ENCODE measurements around the gene ARID3A. TPM values are rescaled to one million over a fixed set of nuclear protein-coding genes. Genes with fewer than 3 reads are reported as not detected.
A peak's percentile ranks its signal among the peaks of the same experiment; 100 is the strongest.

The ARID3A gene
- total RNA-seq, 2 donors from 2014 or later = 121 to 124 TPM

DNA sequence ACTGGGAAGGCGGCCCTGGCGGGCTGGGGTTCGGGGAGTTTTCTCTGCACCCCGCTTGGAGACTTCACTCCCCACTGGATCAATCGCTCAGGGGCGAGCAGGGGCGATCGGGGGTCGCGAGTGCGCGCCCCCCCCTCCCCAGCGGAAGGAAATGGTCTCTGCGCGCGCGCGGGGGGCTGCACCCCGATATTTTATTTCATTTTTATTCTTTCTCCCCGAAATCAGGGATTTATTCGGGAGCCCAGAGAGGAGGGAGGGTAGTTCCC, 421 bp downstream of the ARID3A start:
- Mint-ChIP-seq H3K36me3 (ENCODE audit: low read depth) (peaks cover 21% of the 10 kb centered on the region), H3K27ac (no peak overlapping the region), H3K9me3 (no peaks in the 10 kb centered on the region), H3K4me3 (peak overlapping the region; percentile 71), H3K27me3 (ENCODE audit: insufficient read depth) (peaks cover 8% of the 10 kb centered on the region), H3K4me1 (no peaks in the 10 kb centered on the region)
- H3K4me1 ChIP-seq (ENCODE audit: control insufficient read depth, insufficient read depth, low read length) = no peaks in the 10 kb centered on the region
- peak overlapping the region; percentile 93 for H3K9ac ChIP-seq (ENCODE audit: extremely low read depth, low read length, poor library complexity, severe bottlenecking)
- peaks cover 3% of the 10 kb centered on the region for H3K27me3 ChIP-seq (ENCODE audit: control insufficient read depth, insufficient read depth, low read length, poor library complexity, severe bottlenecking)
- WGBS, 2 experiments (ENCODE audit: insufficient coverage in 1 of 2, insufficient read length in 1 of 2) = 2% methylated on average over 21 of the region's 21 CpGs; no CpG with 5 or more reads in 1 of the 2 experiments
- no peaks in the 10 kb centered on the region for H3K9me3 ChIP-seq (ENCODE audit: control insufficient read depth, low read length)
- TF ChIP-seq, protein P1, sequence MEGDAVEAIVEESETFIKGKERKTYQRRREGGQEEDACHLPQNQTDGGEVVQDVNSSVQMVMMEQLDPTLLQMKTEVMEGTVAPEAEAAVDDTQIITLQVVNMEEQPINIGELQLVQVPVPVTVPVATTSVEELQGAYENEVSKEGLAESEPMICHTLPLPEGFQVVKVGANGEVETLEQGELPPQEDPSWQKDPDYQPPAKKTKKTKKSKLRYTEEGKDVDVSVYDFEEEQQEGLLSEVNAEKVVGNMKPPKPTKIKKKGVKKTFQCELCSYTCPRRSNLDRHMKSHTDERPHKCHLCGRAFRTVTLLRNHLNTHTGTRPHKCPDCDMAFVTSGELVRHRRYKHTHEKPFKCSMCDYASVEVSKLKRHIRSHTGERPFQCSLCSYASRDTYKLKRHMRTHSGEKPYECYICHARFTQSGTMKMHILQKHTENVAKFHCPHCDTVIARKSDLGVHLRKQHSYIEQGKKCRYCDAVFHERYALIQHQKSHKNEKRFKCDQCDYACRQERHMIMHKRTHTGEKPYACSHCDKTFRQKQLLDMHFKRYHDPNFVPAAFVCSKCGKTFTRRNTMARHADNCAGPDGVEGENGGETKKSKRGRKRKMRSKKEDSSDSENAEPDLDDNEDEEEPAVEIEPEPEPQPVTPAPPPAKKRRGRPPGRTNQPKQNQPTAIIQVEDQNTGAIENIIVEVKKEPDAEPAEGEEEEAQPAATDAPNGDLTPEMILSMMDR (conservative IDR thresholded peaks at IDR 0.05) = no peak
- no peak overlapping the region for H3K27ac ChIP-seq (ENCODE audit: low read depth, low read length)
- H3K36me3 ChIP-seq (ENCODE audit: control insufficient read depth, insufficient read depth, low read length) = peaks cover 6% of the 10 kb centered on the region
- no peak for DNase-seq
- H3K4me3 ChIP-seq (ENCODE audit: low read length) = peak overlapping the region; percentile 84

DNA sequence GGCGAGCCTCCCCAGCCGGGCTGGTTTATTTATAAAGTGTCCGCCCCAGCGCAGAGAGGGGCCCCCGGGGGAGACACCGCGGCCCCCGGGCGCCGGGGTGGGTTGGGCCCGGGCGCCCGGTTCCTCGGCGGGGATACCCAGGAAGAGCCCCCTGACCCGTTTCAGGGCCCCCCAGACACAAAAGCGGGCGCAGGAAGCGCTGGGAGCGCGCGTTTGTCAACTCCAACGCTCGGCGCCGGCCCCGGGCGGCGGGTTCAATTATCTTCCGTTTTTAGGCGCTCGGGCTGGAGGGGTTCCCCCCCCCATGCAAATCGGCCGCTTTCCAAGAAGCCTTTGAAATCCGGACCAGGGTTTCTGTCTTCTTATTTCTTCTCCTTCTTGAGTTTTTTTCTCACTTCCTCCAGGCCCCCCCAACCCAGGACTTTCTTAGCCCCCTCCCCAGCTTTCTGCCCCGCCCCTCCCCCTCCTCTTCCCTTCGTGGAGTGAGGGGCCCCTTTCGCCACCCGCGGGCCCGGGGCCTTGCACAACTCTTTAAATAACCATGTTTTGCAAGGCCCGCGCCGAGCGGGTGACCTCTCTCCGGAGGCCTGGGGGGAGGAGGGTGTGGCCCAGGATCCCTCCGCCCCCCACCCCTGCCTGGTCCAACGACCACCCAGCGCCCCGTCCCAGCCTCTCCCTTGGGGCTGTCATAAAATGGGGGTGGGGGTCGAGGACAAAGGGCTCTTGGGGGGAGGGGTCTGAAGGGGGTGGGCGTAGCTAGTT, 935 bp downstream of the ARID3A start:
- peak overlapping the region; percentile 84 for H3K4me3 ChIP-seq (ENCODE audit: low read length)
- H3K4me1 Mint-ChIP-seq = no peaks in the 10 kb centered on the region
- no peaks in the 10 kb centered on the region for H3K4me1 ChIP-seq (ENCODE audit: control insufficient read depth, insufficient read depth, low read length)
- no peaks in the 10 kb centered on the region for H3K9me3 ChIP-seq (ENCODE audit: control insufficient read depth, low read length)
- no peaks in the 10 kb centered on the region for H3K9me3 Mint-ChIP-seq
- peak overlapping the region; percentile 89 for H3K27ac Mint-ChIP-seq
- 0% methylated on average over 20 to 45 of the region's 52 CpGs for WGBS, 2 experiments (ENCODE audit: insufficient coverage in 1 of 2, insufficient read length in 1 of 2)
- peaks cover 6% of the 10 kb centered on the region for H3K36me3 ChIP-seq (ENCODE audit: control insufficient read depth, insufficient read depth, low read length)
- TF ChIP-seq, protein P1 (conservative IDR thresholded peaks at IDR 0.05) = no peak
- H3K4me3 Mint-ChIP-seq = peak overlapping the region; percentile 71
- peak overlapping the region; percentile 93 for H3K9ac ChIP-seq (ENCODE audit: extremely low read depth, low read length, poor library complexity, severe bottlenecking)
- no peaks in the 10 kb centered on the region for H3K27me3 ChIP-seq (ENCODE audit: control insufficient read depth, insufficient read depth, low read length, poor library complexity, severe bottlenecking)
- DNase-seq = peak; percentile 80
- H3K27ac ChIP-seq (ENCODE audit: low read depth, low read length) = peak overlapping the region; percentile 11
- H3K36me3 Mint-ChIP-seq (ENCODE audit: low read depth) = peaks cover 24% of the 10 kb centered on the region
- peaks cover 4% of the 10 kb centered on the region for H3K27me3 Mint-ChIP-seq (ENCODE audit: insufficient read depth)

DNA sequence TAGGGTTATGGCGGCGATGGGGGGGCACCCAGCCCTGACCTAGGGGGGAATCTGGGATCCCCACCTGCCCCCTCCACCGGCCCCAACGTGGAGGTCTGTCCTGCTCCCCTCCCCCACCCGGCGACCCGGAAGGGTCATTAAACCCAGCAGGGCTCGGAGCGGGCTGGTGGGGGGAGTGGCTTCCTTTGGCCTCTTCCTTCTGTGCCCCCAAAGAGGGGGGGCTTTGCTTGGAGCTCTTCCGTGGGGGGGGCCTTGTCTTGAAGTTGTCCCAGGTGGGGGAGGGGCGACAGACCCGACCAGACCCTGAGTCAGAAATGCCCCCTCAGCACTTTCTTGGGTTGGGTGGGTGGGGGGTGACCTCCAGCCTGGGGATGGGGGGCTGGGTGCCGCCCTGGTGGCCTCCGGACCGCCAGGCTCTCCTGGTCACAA, 1.5 kb downstream of the ARID3A start:
- Histone ChIP-seq H3K36me3 (ENCODE audit: control insufficient read depth, insufficient read depth, low read length) (peaks cover 9% of the 10 kb centered on the region), H3K9me3 (ENCODE audit: control insufficient read depth, low read length) (no peaks in the 10 kb centered on the region), H3K27ac (ENCODE audit: low read depth, low read length) (peak overlapping the region; percentile 11), H3K4me1 (ENCODE audit: control insufficient read depth, insufficient read depth, low read length) (no peaks in the 10 kb centered on the region), H3K4me3 (ENCODE audit: low read length) (peak overlapping the region; percentile 84), H3K27me3 (ENCODE audit: control insufficient read depth, insufficient read depth, low read length, poor library complexity, severe bottlenecking) (no peaks in the 10 kb centered on the region), H3K9ac (ENCODE audit: extremely low read depth, low read length, poor library complexity, severe bottlenecking) (peak overlapping the region; percentile 93)
- Mint-ChIP-seq H3K36me3 (ENCODE audit: low read depth) (peaks cover 25% of the 10 kb centered on the region), H3K4me1 (no peaks in the 10 kb centered on the region), H3K27ac (peak overlapping the region; percentile 64), H3K4me3 (peak overlapping the region; percentile 71), H3K27me3 (ENCODE audit: insufficient read depth) (no peaks in the 10 kb centered on the region), H3K9me3 (no peaks in the 10 kb centered on the region)
- 8 to 16% methylated on average over 4 to 7 of the region's 15 CpGs for WGBS, 2 experiments (ENCODE audit: insufficient coverage in 1 of 2, insufficient read length in 1 of 2)
- TF ChIP-seq, protein P1 (conservative IDR thresholded peaks at IDR 0.05) = no peak
- DNase-seq = peak; percentile 78

Measured in endodermal cell (in vitro differentiated cells).